GM19099 (cell line): ENCODE results near the gene GPSM1.

Experiments
- POLR2A ChIP-seq: IDR thresholded peaks from 3 replicates; pipeline ENCODE4 v1.6.1; 2011; ENCODE audit warnings: low read depth; ENCODE audit not compliant: insufficient read length; ENCODE audit errors: extremely low read depth

The GPSM1 gene

DNA sequence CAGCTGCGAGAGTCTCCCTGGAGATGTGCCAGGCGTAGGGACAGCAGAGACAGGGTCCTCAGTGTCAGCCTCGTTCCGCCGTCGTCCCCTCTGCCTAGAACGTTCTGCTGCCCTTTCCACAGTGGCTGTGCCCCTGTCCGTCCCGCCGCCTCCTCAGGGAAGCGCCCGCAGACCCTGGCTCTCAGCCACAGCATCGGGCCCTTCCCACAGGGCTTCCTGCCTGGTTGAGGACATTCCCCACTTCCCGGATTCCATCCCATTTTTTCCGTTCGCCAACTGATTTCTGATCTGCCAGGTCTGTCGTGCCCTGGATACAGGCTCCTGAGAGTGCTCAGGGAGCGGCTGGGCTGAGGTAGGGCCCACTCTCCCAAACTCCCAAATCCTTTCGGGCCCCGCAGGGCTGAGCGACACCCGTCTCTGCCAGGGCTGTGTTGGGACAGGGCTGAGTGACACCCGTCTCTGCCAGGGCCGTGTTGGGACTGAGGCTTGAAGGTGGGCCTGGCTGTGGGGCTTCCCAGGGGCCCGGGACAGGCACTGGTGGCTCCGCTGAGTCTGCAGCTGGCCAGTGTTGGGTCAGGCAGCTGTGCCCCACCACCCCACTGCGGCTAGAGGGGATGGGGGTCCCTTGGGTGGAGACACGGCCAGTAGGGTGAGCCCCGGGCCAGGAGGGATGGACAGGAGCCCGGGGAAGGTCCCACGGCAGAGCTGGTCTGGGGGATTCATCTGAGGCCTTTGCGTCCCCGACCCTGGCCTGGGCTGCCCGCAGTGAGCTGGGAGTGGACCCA lies 20.3 kb downstream of the GPSM1 start:
- no peak for TF ChIP-seq POLR2A

GRCh38 chr9:136348691-136349090 lies 21.4 kb downstream of the GPSM1 start:
- TF ChIP-seq POLR2A = no peak

GRCh38 chr9:136349546-136349945 lies 22.2 kb downstream of the GPSM1 start:
- no peak for TF ChIP-seq POLR2A

DNA sequence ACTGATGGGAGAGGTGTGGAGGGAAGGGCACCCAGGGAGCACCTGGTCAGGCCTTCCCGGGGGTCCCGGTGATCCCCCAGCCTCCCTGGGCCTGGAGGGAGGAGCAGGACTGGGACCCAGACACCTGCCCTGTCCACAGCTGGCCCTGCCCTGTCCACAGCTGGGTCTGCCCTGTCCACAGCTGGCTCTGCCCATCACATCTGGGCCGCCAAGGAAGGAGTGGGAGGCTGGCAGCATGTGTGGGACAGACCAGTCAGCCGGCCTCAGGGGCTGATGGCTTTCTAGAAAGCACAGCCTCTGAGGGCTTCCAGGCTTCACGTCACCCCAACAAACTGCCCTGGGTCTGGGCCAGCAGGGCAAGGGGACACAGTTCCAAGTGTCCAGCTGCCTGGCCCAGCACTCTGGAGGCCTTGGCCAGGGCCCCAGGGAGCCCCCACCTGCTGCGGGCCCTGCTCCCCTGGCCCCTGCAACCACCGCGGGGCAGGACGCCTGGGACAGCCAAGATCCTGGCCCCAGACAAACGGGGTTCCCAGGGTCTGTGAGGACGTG lies 24.0 kb downstream of the GPSM1 start:
- no peak for TF ChIP-seq POLR2A

- no peak for TF ChIP-seq POLR2A
Observed at GRCh38 chr9:136352682-136353081, 25.3 kb downstream of the GPSM1 start.

DNA sequence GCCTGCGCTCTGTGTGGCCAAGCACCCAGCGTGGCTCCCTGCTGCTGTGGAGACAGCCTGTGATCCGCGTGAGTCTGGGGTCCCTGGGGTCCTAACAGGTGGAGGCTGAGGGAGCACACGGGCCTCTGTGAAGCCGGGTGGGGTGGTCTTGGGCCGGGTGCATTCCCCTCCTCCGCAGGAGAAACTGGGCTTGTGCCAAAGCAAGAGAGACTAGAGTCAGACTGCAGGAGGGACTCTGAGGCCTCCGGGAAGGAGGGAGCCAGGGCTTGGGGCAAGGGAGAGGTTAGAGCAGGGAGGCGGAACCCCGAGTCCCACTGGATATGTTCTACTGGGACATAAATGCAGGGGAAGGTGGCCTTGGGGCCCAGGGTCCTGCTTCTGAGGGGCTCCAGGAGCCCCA lies 25.7 kb downstream of the GPSM1 start:
- no peak for TF ChIP-seq POLR2A

- no peak for TF ChIP-seq POLR2A
Observed at GRCh38 chr9:136353757-136354488, 26.6 kb downstream of the GPSM1 start.

DNA sequence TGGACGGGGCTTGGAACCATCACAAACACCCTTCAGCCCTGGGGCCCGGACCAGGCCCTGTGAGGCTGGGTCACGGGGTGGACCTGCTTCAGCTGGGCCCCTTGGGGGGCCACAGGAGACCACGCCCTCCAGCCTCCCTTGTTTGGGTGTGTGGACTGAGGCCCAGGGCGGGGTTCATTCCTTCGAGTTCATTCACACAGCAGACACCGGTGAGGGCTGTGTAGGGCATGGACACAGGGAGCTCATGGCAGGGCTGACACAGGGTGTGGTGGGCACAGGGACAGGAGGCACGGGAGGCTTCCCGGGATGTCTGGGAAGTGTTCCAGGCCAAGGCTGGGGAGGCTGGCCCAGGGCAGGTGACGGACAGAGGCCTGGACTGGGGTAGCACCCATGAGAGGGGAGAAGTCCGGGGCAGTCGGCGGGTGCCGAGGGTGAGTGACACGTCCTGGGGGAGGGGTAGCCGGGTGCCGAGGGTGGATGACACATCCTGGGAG lies 27.3 kb downstream of the GPSM1 start:
- TF ChIP-seq POLR2A = no peak

DNA sequence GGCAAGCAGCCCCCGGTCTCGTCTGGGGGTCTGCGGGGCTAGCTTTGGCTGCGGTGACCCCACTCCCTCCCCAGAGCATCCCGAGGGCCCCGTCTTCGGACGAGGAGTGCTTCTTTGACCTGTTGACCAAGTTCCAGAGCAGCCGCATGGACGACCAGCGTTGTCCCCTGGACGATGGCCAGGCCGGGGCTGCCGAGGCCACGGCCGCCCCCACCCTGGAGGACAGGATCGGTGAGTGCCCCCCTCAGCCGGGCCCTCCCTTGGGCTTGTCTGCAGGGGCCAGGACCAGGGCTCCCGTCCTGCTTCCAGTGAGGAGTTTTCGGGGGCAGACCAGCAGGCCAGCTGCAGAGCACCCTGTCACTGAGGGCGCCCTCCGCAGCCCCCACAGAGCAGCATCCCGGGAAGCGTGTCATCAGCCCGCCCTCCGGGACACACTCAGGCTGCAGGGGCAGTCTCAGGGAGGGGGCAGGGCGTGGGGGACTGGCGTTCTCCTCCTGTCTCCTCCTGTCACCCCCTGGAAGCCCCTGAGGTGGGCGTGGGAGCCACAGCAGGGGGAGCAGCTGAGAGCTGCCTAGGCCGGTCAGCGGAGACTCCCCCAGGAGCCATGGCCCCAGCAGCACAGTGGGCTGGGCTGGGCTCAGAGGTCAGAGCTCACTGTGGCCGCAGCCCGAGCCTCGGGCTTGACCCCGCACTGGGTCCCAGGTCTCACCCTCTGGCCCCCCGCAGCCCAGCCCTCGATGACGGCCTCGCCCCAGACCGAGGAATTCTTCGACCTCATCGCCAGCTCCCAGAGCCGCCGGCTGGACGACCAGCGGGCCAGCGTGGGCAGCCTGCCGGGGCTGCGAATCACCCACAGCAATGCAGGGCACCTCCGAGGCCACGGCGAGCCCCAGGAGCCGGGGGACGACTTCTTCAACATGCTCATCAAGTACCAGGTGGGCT lies 28.5 kb downstream of the GPSM1 start:
- no peak for TF ChIP-seq POLR2A

DNA sequence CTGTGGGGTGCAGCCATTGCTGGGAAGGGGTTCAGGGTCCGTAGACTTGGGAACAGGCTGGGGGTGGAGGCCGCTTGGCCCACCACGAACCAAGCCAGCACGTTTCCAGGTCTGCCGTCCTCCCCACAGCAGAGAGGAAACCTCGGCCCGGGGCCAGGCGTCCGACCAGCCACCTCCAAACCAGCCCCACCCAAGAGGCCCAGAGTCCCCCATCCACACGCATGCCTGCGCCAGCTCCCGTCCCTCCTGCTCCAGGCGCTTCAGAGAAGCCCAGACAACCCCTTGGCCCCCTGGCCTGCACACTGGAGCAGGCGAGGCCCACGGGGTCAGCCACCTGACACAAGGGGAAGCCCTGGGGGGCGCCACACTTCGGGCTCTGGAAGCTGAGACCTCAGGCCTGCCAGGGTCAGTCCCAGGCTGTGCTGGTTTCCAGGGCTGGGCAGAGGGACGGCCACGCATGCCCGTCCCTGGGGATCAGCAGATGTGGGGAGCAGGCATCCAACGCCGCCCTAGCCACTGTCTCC lies 29.9 kb downstream of the GPSM1 start:
- no peak for TF ChIP-seq POLR2A

DNA sequence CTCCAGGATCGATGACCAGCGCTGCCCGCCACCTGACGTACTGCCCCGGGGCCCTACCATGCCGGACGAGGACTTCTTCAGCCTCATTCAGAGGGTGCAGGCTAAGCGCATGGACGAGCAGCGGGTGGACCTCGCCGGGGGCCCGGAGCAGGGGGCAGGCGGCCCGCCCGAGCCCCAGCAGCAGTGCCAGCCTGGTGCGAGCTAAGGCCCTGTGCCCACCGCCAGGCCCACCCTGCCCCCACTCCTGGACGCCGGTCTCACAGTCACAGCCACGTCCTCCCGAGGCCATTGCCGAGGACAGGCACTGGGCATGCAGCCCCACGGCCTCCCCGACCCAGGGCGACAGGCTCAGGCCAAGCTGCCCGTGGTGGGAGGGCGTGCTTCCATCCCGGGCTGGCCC lies 30.7 kb downstream of the GPSM1 start:
- no peak for TF ChIP-seq POLR2A

DNA sequence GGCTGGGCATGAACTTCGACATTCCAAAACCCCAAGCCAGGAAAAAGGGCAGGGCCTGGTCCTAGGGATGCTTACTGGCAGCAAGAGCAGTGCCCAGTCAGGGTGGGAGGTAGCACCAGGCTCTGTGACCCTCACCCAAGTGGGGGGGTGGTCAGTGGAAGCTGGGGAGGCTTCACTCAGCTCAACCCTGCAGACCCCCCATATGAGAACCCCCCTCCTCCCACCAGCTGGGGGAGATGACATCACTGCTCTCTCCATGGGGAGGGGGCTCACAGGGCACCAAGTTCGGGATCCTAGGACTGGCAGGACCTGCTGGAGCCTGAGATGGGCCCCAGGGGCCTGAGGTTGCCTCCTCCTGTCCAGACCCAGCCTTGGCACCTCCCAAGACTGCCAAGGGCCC lies 31.5 kb downstream of the GPSM1 start:
- no peak for TF ChIP-seq POLR2A

DNA sequence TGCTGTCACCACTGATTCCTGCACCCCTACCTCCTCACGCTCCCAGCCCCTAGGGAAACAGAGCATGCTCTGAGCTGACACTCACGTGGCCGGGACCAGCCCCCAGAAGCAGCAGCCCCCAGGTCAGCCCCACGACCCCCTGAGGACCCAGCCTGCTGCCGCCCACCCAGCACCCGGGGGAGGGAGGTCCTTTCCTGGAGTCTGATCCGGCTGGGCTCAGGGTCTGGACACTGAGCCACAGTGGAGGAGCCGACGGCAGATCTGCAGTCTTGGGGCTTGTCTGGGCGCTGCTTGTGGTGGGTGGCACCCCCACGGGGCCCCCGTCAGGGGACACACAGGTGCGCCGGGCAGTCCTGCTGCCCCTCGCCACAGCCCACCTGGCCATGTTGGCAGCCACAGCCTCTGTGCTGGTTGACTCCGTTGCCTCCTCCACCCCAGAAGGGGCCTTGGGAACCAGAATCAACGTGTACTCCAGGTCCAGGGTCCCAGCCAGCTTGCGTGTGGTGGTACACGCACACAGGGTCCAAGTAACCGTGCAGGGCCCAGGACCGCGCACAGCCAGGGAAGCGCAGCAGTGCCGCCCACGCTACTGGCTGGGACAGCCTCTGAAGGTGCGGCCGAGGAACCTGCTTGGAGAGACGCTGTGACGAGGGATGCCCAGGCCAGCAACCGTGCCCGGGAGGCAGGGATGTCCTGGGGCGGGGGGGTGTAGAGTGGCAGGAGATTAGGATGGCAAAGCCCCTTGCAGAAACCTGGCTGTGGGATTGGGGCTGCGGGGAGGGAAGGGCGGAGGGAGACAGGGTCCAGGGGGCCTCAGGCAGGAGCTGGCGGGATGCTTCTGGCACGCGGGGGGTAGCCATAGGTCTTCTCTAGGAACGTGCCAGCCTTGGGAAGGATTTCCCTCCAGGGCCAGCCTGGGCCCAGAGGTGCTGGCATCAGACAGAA lies 32.7 kb downstream of the GPSM1 start:
- TF ChIP-seq POLR2A = no peak

DNA sequence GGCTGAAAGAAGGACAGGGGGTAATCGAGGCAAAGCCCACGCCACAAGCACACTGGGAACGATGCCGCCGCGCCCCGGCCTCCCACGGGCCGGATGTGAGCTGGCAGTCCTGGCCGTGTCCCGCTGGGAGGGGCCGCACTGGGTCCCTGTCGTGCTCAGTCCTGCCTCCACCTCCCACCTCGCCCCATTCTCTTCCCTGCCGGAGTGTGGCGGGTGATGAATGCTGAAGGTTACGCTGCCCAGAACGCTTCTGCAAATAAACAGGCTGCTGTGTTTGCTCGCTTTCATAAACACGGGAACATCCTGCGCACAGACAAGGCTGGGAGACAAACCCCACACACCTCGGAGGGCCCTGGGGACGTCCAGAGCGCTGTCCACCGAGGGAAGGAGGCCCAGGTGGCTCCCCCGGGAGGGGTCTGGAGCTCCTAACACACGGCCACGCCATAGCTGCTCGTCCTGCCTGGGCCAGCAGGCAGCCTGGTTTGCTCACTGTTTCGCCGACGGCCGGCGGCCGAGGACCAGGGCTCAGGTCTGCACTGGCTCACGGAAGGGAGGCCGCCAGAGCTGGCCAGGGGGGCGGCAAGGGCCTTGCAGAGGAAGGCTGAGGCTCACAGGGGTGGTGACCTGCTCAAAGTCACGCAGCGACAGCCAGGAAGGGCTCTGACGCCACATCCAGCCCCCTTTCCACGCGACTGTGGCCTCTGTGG lies 33.9 kb downstream of the GPSM1 start:
- no peak for TF ChIP-seq POLR2A
